CD1c-positive myeloid dendritic cell (primary cell): ENCODE measurements around the gene RAET1G.
"Not testable (repeated sequence)": the region's sequence is repeated elsewhere in the genome, so short reads cannot be mapped to it uniquely, and the experiment has no call there.

Experiments used
- DNase-seq: peaks from one replicate; pipeline ENCODE4 v3.0.0-alpha.2; 2016; ENCODE audit errors: extremely low spot score

The RAET1G gene

GRCh38 chr6:149913540-149914240, 9.2 kb downstream of the RAET1G start:
- DNase-seq: no peak

GRCh38 chr6:149913085-149913484, 9.8 kb downstream of the RAET1G start:
- no peak for DNase-seq

- DNase-seq: not testable (repeated sequence)
Measured at GRCh38 chr6:149912680-149913079, 10.2 kb downstream of the RAET1G start.

- no peak for DNase-seq
Measured at GRCh38 chr6:149910721-149911151, 12.2 kb downstream of the RAET1G start.

- DNase-seq: no peak
Measured at GRCh38 chr6:149909701-149910470, 13.0 kb downstream of the RAET1G start.

- not testable (repeated sequence) for DNase-seq
Measured at GRCh38 chr6:149908480-149908879, 14.4 kb downstream of the RAET1G start.

GRCh38 chr6:149907317-149907716, 15.6 kb downstream of the RAET1G start:
- DNase-seq: no peak

GRCh38 chr6:149906405-149906804, 16.5 kb downstream of the RAET1G start:
- DNase-seq: no peak

- no peak for DNase-seq
Measured at GRCh38 chr6:149905911-149906371, 17.0 kb downstream of the RAET1G start.

GRCh38 chr6:149905371-149905910, 17.5 kb downstream of the RAET1G start:
- DNase-seq: no peak

- DNase-seq: no peak
Measured at GRCh38 chr6:149904661-149905370, 18.1 kb downstream of the RAET1G start.

GRCh38 chr6:149903938-149904611, 18.8 kb downstream of the RAET1G start:
- no peak for DNase-seq

GRCh38 chr6:149901444-149902140, 21.3 kb downstream of the RAET1G start:
- DNase-seq: no peak

GRCh38 chr6:149900620-149901443, 22.1 kb downstream of the RAET1G start:
- no peak for DNase-seq

GRCh38 chr6:149899926-149900619, 22.8 kb downstream of the RAET1G start:
- no peak for DNase-seq

- no peak for DNase-seq
Measured at GRCh38 chr6:149899486-149899885, 23.4 kb downstream of the RAET1G start.

- DNase-seq: no peak
Measured at GRCh38 chr6:149898966-149899365, 24.0 kb downstream of the RAET1G start.

- DNase-seq: no peak
Measured at GRCh38 chr6:149897855-149898744, 24.8 kb downstream of the RAET1G start, which contains the start of gene RAET1E. RAET1E (minus strand) TSS chr6:149898113; CDS start chr6:149890901, 7,212 bp downstream.
